Measurements from ENCODE around the gene IGF2BP3.
"Not testable (repeated sequence)": the region's sequence is repeated elsewhere in the genome, so short reads cannot be mapped to it uniquely, and the experiment has no call there.

Gene IGF2BP3
- total RNA-seq: 0 to 0.24 reads per million in 2 donors

- no peak for DNase-seq
Observed at GRCh38 chr7:23470330-23471105, at the start of gene IGF2BP3. Gene IGF2BP3 (minus strand): TSS chr7:23470491. CDS start chr7:23470110, 381 bp downstream.

DNA sequence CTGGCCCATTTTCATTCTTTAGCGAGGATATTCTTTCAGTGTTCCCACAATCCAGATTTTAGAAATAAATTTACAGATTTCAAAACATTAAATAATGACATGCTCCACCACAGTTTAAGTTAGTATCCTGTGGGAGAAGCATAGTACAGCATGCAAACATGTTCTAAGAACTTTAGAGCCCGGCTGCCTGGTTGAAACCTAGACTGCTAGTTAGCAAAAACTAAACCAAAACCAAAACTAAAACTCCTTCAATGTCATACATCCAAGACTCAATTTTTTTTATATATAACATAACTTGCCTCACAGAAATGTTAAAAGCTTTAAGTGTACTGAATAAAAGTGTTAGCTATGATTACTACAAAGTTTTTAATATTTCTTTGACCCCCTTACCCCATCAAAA lies 44.5 kb upstream of the IGF2BP3 start:
- no peak for DNase-seq

DNA sequence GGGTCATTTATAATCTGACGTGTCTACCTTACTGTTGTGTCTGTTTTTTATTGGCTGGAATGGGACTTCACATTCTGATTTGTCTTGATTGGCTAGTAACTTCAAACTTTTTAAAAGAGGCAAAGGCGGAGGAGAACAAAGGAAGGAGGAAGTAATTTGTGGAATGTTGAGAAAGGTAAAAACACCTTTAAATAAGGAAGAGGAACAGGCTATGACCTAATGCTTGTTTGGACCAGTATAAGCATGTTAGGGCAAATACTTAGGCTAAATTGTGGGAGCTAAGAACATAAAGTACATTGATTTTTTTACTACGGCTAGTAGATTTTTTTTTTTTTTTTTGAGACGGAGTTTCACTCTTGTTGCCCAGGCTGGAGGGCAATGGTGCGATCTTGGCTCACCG lies 43.5 kb upstream of the IGF2BP3 start:
- DNase-seq: not testable (repeated sequence)

DNA sequence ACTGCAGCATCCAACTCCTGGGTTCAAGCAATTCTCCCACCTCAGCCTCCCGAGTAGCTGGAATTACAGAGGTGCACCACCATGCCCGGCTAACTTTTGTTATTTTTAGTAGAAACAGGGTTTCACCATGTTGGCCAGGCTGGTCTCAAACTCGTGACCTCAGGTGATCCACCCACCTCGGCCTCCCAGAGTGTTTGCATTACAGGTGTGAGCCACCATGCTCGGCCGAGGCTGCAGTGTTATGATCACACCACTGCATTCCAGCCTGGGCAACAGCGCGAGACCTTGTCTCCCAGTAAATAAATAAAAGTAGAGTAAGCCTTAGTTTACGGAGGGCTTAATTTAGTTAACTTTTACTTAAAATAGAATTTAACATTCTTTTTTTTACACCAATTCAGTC lies 23.7 kb upstream of the IGF2BP3 start:
- DNase-seq: no peak

- no peak for DNase-seq
Observed at GRCh38 chr7:23491502-23491901, 21.2 kb upstream of the IGF2BP3 start.

GRCh38 chr7:23490357-23491135 lies 20.3 kb upstream of the IGF2BP3 start:
- DNase-seq: peak; percentile 45

DNA sequence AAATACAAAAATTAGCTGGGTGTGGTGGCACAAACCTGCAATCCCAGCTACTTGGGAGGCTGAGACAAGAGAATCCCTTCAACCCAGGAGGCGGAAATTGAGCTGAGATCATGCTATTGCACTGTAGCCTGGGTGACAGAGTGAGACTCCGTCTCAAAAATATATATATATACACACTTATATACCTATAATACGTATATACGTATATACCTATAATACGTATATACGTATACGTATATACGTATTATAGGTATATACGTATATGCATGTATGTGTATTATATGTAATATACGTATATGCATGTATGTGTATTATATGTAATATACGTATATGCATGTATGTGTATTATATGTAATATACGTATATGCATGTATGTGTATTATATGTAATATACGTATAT lies 18.4 kb upstream of the IGF2BP3 start:
- not testable (repeated sequence) for DNase-seq

DNA sequence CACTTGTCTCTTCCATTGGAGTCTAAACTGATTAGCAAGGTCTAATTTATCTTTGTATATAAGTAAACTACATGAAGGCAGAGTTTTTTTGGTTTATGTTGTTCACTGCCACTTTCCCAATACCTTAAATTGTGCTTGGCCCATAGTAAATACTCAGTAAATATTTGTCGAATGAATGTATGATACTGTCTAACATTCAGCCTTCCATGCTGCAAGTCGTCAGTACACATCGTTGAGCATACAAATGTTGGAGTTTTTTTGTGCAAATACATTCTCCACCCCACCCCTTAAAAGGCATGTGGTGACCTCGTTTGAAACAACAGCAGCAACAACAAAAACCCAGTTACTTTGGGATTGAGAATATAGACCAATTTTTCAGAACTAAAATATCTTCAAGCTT lies 17.4 kb upstream of the IGF2BP3 start:
- DNase-seq: no peak

DNA sequence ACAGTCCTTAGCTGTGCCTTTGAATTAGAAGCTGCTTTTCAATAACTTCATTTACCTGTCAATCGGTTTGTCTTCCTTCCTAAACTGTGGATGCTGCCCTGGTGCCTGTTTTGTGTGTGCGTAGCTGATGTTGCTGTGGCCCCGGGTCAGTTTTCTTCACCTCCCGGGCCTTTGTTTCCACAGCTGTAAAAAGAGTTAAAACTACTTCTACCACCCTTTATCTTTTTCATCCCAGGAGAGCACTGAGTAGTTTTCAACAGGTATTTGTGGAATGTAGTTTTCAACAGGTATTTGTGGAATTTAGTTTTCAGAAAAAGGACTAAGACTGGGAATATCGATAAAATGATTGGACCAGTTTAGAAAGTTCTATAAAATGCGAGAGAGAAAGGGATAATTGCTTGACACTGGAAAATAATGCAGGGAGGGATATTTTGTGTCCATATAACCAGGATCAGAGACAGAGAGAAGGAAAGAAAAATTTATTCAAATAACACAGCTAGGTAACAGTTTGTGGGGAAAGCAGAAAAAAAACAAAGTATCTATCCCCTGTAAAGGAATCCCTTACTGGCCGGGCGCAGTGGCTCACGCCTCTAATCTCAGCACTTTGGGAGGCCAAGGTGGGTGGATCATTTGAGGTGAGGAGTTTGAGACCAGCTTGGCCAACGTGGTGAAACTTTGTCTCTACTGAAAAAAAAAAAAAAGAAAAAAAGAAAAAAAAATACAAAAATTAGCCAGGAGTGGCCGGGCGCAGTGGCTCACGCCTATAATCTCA lies 15.9 kb upstream of the IGF2BP3 start:
- no peak for DNase-seq

DNA sequence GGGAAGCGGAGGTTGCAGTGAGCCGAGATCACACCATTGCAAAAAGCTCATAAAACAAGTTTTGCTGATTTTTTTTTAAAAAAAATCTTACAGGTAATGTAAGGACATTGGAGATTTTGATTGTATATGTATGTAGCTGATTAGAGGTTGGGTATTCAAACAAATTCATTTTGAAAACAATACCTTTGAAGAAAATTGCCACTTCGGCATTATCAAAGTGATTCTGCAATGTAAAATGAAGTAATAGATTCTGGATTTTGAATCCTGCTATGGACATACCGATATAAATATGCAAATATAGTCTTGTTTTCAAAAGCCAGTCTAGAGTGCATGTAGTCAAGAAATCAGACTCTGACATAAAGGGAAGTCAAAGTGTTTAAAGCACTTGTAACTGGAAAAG lies 12.4 kb upstream of the IGF2BP3 start:
- DNase-seq: no peak

DNA sequence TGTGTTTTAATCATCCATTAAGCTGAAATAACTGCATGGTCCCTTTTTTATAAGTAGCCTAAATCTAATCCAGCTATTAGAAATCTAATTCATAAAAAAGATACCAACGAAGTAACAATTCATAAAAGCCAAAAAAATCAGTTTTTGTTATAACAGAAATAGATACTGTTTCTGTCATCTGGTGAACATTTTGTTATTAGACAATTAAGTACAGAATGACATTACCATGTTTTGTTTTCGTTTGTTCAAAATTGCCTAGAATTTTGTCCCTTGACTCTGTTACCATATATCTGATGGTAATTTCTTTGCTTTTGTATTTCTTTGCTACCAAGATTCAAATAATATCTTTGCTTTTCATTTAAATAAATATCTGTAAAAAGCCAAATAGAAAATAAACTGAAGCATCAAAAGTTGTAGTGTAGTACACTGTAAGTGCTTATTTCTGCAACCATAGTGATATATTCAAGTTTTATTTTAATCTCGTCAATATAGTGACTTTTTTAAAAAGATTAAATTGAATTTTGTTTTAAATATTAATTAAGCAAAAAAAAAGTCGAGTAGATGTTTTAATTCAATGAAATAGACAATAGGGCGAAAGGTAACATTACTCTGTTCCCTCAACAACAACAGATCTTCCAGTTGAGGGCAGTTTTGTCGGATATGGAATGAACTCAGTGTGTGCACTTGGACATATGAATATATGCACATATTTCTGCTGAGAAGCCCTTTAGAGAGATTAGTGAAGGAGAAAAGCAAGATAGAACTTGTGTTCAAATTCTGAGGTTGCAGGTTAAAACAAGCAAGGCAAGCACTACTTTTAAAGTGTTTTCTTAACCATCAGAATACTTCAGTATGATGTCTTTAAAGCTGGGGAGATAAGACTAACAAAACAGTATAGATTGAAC lies 7.9 kb upstream of the IGF2BP3 start:
- DNase-seq: no peak

DNA sequence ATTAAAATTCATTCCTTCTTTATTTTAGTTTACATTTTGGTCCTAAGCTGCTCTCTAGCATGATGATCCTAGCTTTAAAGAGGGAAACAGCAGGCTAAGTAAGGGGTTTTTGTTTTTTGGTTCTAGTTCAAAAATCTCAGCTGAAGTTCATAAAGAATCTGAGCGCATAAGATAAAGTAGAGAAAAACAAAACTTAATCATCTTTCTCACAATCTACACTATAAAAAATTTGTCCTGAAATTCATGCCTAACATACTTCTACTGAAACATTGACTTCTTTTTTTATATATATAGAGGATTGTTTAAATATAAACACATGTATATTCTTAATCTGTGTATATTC lies 6.8 kb upstream of the IGF2BP3 start:
- DNase-seq: no peak

DNA sequence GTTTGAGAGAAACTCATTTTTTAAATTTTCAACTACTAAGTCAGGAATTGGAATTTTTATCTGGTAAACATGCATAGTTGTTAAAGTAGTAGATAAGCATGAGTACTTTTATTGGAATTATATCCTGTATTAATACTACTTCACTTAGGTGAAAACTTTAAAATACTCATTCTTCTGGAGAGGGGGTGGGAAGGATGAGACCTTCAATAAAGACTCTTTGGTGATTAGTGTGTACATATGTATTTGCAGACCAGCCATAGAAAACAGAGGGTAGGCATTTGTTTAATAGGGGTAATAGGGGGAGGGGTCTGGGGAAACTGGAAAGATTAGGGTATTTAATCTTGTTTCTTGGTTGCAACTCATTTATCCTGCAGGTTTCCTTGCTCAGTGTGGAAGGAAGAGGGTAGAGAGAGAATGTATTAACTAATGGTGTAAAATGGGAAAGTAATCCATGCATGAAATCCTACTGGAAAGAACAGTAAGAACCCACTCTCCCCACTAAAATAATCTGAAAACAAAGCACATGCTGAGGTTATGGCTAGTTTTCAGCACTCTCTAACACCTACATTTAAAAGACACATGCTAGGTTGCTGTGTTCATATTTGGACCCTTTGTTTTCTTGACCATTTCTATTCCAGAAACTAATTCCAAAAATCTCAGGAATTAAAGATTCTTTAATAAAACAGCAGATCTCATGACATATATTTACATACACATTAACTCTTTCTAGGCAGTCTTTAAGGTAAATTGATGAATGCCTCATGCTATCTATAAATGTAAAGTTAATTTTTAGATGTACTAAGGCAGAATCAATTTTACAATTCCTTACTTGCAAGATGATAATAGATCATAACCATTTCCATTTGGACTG lies 6.2 kb upstream of the IGF2BP3 start:
- no peak for DNase-seq

- no peak for DNase-seq
Observed at GRCh38 chr7:23475576-23475839, 5.2 kb upstream of the IGF2BP3 start.

DNA sequence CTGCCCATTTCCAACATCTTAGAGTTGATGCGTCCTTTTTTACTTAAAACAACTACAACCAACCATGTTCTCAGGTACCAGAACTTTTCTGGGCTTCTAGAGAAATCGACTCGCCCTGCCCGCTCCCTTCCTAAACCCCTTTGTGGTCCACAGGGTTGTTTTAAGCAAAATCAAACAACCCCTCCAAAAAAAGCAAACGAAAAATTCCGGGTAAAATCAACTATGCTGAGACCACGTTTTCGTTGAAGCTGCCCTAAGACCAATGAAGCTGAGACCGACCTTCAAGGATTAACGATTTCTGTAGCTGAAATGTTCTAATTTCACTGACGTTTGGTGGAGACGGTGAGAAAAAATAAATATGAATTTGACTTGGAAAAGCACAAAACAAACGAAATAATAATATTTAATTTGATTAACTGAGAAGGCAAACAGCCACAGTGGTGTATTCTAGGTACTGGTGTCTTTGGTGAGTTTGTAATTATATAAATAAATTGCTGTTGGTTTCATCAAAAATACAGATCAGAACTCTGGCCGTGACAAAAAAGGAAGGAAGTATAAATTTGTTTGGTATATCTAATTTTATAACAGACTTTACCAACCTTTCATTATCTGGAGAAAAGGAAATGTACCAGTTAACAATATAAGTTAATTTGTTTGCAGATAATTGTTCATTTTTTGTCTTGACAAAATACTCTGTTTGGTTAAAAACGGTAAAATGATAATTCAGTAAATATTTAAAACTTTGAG lies 4.7 kb upstream of the IGF2BP3 start:
- DNase-seq: no peak

GRCh38 chr7:23474094-23474828 lies 4.0 kb upstream of the IGF2BP3 start:
- peak; percentile 14 for DNase-seq

DNA sequence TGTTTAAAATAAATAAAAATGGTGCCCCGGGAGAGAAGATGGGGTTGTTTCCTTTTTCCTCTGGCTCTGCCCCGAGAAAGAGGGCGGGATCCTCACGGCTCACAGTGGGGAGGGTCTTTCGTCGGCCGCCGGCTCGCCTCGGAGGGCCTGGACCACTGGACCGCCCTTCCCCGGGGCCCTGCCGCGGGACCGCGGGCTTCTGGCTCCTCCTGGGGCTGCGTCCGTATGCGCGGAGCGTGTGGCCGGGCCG lies 3.5 kb upstream of the IGF2BP3 start:
- DNase-seq: no peak

DNA sequence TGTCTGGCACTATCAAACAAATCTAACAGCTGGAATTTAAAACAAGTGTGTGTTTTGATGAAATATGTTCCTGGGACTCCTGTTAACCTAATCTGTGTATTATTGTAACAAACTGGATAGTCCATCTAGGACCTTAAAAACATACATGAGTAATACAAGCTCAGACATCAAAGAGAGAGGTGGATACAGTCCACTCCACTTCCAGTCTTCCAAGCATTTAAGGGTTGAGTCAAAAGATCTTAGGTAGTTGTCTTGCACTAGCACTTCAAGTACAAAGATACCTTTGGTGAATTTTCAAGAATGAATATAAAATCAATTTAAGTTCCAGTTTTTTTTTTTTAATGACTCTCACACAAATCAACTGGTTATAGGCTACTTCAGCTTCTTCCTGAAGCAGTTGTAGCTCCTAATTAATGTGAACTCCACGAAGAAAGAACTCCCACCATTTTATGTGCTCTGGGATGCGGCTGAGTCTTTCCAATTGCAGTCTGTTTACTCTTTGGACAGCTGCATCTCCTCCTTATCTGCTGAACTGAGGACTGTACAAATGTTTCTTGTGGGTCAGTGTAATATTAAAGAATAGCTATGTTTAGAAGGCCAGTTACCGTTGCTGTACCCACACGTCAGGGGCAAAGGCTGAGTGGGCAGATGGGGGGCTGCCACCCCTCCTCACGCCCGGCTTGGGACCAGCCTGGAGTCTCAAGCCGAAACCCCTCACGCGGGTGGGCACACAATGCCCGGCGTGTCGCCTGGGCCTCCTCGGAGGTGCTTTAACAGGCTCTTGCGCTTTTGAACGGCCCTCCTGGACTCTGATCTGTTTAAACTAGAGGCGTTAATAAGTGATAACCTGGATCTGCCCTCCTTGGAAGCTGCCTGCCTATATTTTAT lies 2.9 kb upstream of the IGF2BP3 start:
- DNase-seq: no peak

DNA sequence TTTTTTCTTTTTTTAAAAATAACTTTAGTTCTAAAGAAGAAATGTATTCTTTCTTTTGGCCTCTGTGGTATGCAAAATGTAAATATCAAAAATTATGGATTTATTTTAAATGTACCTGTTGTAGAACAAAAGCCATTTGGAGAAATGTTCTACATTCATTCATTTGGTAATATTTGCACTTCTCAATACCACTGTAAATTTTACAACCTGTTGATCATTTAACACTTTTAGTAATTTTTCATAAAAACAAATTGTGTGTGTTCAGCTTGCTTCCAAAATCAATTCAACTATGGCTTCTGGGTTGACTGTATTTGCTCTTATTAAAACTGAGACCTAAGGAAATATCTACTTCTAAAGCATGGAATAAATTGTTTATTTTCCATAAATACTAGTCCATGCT lies 2.3 kb upstream of the IGF2BP3 start:
- no peak for DNase-seq

- no peak for DNase-seq
Observed at GRCh38 chr7:23472046-23472445, 1.8 kb upstream of the IGF2BP3 start.

All from T-helper 9 cell (primary cell).